Stimulated activated CD4-positive, alpha-beta T cell treated with anti-CD3 and anti-CD28 coated beads, Interleukin-1b, Interleukin-23, amount 100 ng/mL, for 48 hours (primary cell): ENCODE measurements around the gene MAD1L1.
"Not testable (repeated sequence)": the region's sequence is repeated elsewhere in the genome, so short reads cannot be mapped to it uniquely, and the experiment has no call there.

Experiments used
- DNase-seq: peaks from one replicate; pipeline ENCODE4 v3.0.0-alpha.2; 2020

MAD1L1 gene

DNA sequence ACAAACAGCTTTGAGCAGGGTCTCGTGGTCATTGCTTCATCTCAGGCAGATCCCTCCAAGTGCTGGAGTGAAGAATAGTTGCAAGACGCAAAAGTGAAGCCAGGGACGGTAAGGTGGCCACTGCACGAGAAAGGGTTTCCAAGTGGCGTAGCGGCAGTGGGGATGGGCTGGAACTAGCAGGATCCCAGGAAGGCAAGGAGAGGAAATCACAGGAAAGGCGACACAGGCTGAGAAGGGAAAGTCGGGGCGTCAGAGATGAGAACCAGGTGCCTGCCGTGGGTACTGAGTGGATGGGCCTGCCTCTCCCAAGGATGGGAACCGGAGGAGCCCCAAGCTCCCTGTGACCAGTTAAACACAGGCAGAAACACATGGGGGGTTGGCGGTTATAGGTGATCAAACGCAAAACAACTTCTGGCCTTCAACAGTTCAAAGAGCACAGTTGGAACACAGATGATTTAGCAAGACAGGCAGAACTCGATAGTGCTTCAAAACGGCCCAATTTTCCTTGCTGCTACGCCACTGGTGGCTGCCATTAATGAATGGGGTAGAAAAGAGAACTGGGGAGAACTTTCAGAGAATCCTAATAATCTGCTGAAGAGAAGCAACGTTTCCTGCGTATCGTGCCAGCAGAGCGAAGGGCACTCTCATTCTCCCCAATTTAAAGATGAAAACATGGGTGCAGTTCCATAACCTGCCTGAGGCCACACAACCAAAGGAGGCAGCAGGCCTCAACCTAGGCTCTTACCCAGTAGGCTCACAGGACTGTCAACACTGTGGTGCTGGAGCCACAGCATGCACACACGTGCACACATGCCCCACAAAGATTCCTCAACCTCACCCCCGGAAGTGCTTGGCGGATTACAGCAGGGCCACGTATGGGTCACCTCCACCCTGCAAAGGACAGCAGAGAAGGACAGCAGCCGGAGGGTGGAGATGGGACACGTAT is 61.9 kb downstream of the MAD1L1 start:
- DNase-seq = no peak

DNA sequence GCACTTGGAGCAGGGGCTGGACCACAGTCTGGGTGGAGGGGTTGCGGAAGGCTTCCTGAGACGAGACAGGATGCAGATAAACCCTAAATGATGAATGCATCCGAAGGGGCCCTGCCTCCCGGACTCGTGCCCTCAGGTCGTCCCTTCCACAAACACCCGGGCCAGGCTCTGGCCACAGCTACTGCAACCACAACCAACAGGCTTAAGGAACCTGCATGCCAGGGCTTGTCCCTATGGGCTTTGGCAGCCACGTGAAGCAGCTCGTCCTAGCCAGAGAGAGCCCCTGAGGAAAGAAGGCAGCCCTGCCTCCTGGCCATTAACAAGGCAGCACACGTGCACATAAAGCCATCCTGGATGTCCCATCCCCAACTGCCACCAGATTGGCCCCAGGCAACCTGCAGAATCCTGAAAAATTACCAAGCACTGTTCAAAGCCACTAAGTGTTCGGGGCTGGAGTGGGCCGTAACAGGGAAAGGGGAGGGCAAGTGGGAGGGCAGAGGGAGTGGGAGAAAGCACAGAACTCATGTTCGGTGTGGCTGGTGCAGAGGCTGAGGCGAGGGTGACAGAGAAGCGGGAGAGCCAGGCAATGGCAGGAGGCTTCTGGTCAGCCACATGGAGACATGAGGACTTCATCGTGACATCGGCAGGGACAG is 62.7 kb downstream of the MAD1L1 start:
- no peak for DNase-seq

DNA sequence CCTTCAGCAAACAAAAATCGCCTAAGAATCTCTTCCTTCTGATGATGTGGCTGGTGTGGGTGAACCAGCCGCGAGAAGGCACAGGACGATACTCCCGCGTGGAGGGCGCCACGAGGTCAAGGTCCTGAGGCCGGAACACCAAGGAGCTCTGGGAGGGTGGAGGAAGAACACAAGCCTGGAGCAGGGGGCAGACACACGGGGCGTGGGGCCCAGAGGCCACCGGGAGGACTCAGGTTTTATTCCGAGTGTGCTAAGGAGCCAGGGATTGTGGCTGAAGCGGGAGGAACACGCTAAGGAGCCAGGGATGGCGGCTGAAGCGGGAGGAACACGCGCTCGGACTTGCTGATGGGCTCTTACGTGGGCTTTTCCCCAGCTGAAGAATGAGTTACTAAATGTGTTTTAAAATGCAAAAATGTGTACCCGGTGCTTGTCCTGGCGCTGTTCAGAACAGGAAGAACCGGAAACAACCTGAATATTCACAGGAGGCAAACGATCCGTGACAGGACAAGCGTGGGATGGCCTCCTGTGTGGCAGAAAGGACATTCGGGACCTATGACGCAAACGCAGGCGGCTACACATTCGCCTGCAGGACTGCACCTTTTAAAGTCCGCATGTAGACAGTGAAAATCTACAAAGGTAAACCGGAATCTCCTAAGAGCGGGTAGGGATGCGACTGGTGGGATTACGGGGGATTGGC is 64.0 kb downstream of the MAD1L1 start:
- DNase-seq = no peak

DNA sequence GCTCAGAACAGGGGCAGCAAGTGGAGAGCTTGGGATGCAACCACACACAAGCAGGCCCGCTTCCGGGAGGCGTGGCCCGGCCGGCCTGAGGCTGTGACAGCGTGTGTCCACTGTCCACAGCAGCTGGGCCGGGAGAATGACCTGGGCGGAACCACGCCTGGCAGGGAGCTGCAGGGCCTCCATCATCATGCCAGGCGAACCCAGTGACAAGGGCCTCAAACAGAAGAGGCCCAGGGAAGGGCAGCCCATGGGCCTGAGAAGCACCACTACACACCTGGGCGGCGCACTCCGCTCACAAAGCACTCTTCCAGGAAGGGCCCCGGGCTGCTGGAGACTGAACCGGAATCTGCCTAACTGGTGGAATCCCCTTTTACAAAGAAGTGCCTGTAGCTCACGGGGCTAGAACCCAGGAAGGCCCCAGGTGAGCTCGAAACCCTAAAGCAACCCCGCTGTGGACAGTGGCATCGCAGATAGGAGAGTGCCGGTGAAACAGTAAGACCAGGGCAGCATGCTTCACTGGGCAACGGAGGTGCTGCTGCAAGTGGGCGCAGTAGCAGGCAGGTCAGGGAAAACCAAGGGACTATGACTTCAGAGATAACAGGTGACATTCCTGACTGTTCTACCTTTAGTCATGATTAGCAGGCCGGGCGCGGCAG is 66.0 kb downstream of the MAD1L1 start:
- no peak for DNase-seq

DNA sequence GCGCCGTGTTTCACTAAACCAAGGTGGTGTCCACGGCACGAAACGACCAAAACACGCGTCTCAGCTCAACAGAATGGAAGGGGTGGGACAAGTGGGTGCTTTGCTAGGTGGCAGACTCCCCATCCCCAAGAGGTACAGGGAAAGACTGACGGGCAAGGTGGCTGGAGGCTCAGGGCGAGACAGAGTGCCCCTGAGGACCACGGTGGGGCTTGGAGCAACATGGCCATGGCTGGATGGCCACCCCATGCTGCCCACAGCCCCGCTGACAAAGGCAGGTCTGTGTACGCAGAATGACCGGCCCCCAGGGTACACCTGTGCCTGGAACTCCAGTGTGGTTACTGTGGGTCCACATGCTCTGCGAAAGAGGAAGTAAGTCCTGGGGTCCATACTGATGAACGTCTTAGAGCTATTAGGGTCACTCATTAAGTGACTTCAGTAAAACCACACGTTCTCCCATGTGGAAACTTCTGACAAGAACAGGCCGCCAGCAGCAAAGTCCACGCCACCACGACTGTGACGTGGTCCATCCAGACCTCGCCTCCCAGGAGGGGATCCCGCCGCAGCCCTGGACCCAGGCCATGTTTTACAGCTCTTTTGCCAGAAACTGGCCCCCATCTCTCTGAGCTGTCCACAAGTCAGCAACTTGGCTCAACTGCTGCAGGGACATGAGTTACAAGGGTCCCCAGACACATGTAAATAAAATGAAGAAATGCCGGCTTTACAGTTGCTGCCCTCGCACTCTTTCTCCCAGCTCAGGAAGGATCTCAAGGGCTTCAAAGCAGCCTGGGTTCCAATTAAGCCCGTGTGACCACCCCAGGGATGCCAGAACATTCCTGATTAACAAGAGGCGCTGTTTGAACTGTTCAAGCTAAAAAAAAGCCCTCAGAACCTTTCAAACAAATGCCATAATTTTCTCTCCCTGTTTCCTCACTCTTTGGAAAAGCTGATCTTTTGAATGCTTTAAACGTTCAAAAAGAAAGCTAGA is 66.8 kb downstream of the MAD1L1 start:
- DNase-seq = no peak

DNA sequence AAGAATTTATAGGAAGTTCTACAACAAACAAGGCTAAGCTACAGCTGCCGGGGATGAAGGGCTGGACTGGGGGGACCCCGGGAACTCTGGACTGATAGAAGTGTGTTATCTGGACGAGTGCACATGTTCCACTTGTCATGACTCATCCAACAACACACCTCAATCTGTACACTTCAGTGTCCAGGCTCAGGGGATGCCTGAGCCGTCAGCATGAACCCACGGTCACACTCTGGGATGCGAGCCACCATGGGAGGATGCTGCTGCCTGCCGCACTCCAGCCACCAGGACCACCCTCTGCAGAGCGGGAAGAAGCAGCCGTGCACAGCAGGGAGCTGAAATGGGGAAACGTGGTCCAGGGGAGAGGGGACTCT is 67.5 kb downstream of the MAD1L1 start:
- DNase-seq = no peak

DNA sequence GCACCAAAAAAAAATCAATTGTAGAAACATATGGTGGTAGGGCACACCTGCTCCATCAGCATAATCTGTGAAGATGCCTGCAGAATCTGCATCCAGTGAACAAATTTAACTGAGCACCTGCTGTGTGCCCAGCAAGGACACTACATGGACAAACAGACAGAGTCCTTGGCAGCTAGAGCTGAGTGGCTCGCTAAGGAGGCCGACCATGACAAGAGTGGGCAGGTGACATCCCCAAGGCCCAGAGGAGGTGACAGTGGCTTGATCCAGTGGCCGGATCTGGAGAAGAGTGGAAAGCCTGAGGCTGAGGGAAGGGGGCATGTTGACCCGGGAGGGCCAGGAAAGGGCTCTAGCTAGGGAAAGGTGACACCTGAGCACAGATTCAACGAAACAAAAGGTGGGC is 68.1 kb downstream of the MAD1L1 start:
- no peak for DNase-seq

DNA sequence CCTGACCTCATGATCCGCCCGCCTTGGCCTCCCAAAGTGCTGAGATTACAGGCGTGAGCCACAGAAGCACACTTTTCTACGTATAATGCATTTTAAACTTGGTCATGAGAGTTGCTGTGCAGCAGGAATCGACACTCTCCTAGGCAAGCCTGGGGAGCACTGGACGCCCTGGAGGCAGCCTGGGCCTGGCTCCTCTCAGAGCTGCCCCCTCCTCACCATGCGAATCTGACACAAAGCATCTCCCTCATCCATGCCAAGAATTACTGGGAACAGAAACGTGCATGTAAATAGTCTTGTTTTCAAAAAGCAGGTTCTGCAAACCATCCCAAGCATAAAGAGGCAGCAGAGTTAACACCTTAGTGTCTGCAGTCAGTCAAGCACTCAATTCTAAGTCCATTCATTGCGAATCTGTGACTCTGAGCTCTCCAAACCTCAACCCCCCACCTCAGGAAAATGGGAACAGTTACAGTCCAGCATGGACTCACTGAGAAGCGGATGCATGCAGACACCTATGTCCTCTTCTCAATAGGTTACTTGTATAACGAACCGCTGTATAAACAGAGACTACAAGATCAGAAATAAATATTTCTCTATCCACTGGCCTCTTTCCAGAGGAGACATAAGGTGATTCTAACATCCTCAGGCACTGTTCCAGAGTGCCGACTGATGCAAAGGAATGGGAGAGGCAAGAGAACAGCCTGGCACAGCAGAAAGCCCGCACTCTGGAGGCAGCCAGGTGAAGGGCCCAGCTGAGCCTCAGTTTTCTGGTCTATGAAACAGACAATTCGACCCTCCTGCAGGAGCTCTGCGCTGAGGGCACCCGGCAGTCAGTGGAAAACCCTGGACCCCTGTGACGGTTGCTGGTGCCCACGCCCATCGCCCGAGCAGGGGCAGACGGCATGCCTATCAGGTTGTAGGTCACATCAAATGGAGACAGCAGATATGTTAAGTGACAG is 68.9 kb downstream of the MAD1L1 start:
- no peak for DNase-seq

DNA sequence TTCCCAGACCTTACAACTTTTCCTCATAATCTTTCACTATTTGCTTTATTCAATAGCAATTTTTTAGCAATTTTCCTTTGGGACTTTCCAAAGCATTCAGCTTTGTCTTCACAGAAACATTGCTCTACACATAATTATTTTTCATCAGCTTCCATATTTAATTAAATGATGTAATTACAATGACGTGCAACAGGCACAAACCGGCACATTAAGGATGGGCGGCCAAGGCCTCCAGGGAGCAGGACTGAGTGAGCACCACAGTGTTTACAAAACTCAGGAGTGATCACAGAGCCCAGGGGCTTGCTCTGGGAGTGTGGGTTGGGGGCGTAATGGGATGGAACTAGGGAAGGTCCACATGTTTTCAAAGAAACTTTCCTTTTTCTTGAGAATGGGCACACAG is 69.8 kb downstream of the MAD1L1 start:
- DNase-seq = no peak

DNA sequence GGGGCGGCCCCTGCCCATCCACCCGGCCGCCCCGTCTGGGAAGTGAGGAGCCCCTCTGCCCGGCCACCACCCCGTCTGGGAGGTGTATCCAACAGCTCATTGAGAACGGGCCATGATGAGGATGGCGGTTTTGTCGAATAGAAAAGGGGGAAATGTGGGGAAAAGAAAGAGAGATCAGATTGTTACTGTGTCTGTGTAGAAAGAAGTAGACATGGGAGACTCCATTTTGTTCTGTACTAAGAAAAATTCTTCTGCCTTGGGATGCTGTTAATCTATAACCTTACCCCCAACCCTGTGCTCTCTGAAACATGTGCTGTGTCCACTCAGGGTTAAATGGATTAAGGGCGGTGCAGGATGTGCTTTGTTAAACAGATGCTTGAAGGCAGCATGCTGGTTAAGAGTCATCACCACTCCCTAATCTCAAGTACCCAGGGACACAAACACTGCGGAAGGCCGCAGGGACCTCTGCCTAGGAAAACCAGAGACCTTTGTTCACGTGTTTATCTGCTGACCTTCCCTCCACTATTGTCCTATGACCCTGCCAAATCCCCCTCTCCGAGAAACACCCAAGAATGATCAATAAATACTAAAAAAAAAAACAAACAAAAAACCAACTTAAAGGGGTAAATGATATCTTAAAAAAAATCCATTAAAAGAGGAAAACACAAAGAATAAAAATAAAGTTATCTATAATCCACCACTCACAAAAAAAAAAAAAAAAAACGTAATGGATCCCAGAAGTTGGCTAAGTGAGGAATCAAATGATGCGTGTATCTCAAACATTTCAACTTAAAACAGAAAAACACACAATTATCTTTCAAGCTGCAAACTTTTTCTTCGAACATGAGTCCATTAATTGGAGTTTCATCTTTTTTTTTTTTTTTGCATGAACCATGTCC is 70.5 kb downstream of the MAD1L1 start:
- not testable (repeated sequence) for DNase-seq

DNA sequence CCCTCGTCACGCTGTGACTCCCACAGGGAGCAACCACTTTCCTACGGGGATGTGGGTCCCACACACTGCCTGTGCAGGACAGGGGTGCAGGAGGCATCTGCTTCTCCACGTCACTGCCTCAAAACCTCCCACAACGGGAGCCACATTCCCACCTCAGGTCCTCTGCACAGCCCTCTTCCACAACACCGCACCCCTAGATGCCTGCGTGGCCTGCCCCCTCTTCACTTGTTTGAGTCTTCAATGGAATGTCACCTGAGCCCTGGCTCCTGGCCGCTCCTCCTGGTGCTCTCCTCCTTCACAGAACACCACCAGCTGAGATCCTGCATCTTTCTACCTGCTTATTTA is 73.6 kb downstream of the MAD1L1 start:
- DNase-seq = no peak

DNA sequence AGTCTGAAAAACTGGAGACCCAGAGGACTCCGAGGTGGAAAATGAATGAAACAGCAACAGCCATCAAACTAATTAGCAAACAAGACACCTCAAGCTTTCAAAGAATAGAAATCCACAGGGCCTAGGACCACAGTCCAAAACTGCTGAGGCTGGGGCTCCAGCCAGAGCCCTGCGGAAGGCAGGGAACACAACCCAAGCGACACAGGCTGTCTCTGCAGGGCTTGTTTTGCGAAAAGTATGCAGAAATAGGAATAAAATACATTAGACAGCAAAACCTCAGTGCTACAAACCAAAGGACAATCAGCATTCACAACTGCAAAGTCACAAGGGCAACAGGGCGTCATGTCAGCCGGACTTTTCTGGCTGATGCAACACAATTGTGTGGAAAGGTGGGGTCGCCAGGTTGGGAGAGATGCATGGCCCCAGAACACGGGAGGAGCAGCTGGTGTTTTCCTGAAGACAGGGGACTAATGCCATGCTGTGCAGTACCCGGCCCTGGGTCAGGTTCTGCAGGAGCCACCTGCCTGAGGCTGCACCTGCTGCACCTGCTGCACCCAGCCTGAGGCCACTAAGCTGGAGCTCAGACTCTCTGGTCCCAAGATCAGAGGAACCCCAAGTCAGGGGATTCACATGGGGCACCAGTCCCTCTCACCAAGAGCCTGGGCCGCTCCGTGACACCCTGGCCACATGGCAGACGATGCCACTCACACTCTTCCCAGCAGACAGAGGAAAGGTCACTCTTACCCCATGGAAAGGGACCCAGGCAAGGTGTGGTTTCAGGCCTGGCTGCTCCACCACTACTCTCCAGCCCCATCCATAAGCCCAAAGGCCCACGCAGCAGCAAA is 74.2 kb downstream of the MAD1L1 start:
- no peak for DNase-seq

DNA sequence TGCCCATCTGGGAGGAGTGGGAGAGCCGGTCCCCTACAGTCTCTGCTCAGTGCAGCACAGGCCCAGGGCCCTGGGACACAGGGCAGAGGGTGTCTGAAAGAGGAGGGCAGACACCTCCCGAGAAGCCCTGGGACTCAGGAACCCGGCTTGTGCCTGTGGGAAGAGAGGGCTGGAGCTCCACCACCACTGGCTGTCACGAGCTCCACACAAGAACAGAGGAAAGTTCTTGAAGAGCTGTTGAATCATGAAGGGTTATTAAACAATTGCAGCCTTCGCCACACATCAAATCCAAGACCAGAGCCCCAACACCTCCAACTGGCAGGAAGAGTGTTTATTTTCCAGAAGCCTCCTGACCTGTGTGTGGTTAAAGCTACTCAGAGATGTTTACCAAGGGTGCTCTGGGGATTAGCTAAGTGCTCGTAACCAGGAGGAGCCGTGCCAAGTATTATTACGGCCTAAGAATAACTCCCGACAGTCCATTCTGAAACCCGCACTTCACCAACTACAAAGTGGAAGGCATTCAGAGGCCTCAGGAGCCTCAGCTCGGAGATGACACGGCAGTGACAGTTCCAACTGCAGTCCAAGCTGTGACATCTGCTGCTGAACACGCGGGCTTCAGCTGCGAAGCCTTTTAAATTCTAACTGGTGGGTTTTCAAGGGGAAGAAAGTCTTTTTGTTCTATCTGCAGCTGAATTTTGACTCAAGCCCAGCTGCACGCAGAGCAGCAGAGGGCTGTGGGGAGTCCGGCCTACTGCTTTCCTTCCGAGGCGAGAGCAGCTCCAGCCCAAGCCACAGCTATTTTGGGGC is 75.1 kb downstream of the MAD1L1 start:
- no peak for DNase-seq

DNA sequence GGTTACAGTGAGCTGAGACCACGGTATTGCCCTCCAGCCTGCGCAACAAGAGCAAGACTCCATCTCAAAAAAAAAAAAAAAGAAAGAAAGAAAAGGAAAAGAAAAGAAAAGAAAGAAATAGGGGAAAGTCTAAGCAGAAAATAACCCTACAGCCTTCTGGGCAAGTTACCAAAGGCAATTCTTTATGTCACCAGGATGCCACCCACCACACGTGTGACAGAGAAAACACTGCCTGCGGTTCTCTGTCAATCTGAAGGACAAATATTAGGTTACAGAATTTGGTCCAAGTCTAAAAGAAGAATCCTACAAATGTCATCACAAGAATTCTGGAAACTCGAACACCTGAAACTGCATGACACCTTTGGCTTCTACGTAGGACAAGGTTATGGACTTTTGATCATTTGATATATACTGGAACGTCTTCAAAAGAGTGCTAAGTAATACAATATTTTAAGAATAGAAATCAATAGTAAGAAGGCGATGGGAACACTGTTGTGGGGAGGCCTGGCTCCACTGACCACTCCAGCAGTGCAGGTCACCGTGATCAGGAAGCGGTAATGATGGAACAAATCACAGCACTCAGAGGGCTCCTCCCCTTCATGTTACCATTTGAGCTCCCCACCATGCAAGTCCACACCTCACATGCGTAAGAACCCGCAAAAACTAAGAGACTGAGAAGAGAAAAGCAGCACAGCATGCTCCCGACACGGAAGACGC is 75.8 kb downstream of the MAD1L1 start:
- no peak for DNase-seq

DNA sequence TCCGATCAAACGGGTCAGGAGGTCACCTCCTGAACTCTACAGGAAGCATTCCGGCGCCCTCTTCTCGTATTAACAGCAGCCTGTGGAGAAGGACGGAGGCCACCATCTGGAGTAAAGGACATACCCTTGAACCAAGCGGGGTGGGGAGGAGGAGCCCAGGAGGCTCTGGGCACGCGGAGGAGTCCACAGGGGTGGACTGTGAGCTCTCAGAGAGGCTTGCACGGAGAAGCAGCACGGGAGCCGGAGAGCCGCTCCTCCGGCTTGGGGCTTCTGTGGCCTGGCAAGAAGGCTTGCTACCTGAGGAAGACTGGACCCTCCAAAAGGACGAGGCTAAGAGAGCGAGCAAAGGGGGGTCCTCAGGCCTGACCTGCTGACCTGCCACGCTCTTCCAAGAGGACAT is 77.9 kb downstream of the MAD1L1 start:
- DNase-seq = no peak

DNA sequence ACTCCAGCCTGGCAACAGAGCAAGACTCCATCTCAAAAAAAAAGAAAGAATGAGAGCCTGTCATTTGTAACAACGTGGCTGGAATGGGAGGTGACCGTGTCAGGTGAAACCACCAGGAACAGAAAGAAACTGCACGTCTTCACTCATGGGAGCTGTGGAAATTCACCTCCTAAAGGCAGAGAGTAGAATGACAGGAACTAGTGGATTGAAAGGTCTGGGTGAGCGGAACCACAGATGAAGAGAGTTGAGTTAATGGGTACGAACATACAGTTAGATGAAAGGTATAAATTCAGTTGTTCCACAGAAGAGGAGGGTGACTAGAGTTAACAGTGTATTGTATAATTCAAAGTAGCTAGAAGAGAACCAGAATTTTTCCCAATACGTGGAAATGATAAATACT is 78.6 kb downstream of the MAD1L1 start:
- DNase-seq = no peak

DNA sequence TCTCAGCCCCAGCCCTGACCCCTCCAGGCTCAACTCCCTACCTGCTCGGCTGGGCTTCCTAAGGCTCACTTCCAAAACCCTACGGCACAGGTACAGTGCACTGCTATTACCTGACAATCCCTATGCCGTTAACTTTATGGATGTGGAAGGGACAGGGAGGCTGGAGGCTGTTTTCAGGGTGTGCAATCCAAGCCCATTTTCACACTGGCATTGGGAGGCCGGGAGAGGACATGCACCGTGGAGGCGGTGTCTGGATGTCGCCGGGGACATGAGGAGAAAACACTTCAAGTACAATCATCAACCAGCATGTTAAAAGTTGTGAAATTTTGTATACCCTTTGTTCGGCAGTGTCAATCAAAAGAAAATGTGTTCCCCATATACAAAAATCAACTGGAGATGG is 80.1 kb downstream of the MAD1L1 start:
- DNase-seq = no peak
